RWPE1 (cell line): Measurements from ENCODE around the gene APOBEC2.
A peak's percentile ranks its signal among the peaks of the same experiment; 100 is the strongest.

Experiments
- CTCF ChIA-PET: fragments of 350-600 bp; sonication (Branson Sonifier 250); formaldehyde crosslinking; extraction: SDS; loops from one replicate; lab custom pipeline; 2021; lab: Yijun Ruan, JAX
- POLR2A ChIA-PET: fragments of 400-600 bp; formaldehyde crosslinking; extraction: SDS; loops from one replicate; lab custom pipeline; 2020; ENCODE audit warnings: antibody characterized with exemption; ENCODE audit not compliant: low non-redundant PET; lab: Yijun Ruan, JAX
- DNase-seq: peaks from one replicate; pipeline ENCODE4 v3.0.0; 2012; ENCODE audit warnings: low spot score
- H3K27ac ChIP-seq: fragments of 450-650 bp; 2 replicates; pipeline ENCODE4 v1.5.1; 2017
- CTCF ChIP-seq: fragments of 450-650 bp; conservative IDR thresholded peaks from 2 replicates; pipeline ENCODE4 v1.5.1; 2017; ENCODE audit warnings: low read depth, mild to moderate bottlenecking

Gene APOBEC2

GRCh38 chr6:41055149-41055548 is 2.1 kb downstream of the APOBEC2 start:
- CTCF ChIA-PET = interaction anchor here (0.6 to 0.7 kb wide), 2 partner anchors 202 to 1493 kb away, joined by 3 read pairs; no protein-coding TSS in a partner anchor
- TF ChIP-seq CTCF = no peak

GRCh38 chr6:41056768-41057490 is 3.9 kb downstream of the APOBEC2 start:
- POLR2A ChIA-PET = no interaction called here
- no peak for TF ChIP-seq CTCF
- DNase-seq = no peak
- CTCF ChIA-PET = interaction anchor here (0.6 kb wide), 1 partner anchor 521 kb away, joined by 3 read pairs; no protein-coding TSS in a partner anchor
- H3K27ac ChIP-seq = no peak overlapping the region

More at GRCh38 chr6:41055149-41055548, 2.1 kb downstream of the APOBEC2 start:
- POLR2A ChIA-PET = no interaction called here
- no peak overlapping the region for H3K27ac ChIP-seq
- DNase-seq = no peak

DNA sequence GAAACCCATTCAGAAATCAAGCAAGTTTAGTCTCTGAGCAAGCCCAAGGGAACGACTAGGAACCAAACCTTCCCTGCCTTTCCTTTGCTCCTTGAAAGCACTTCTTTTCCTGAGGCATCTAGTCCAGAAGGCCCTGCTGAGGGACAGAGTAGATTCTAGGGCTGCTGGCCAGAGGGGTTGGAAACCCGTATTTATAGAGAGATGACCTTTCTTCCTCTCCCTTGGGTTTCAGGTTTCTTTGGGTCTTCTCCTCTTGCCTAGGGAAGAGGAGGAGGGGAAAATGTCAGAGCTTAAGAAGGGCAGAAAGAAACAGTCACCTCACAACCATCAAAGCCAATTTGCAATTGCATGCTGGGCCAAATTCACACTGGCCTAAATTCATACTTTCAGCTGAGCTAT is 5.8 kb downstream of the APOBEC2 start:
- no peak overlapping the region for H3K27ac ChIP-seq
- POLR2A ChIA-PET = no interaction called here
- CTCF ChIA-PET = interaction anchor here (0.7 kb wide), 2 partner anchors 10 to 279 kb away, joined by 3 read pairs; no protein-coding TSS in a partner anchor
- no peak for DNase-seq
- TF ChIP-seq CTCF = no peak

GRCh38 chr6:41059556-41059955 is 6.6 kb downstream of the APOBEC2 start:
- CTCF ChIA-PET = no interaction called here
- no peak for TF ChIP-seq CTCF
- POLR2A ChIA-PET = no interaction called here
- peak; percentile 20 for DNase-seq
- H3K27ac ChIP-seq = no peak overlapping the region

DNA sequence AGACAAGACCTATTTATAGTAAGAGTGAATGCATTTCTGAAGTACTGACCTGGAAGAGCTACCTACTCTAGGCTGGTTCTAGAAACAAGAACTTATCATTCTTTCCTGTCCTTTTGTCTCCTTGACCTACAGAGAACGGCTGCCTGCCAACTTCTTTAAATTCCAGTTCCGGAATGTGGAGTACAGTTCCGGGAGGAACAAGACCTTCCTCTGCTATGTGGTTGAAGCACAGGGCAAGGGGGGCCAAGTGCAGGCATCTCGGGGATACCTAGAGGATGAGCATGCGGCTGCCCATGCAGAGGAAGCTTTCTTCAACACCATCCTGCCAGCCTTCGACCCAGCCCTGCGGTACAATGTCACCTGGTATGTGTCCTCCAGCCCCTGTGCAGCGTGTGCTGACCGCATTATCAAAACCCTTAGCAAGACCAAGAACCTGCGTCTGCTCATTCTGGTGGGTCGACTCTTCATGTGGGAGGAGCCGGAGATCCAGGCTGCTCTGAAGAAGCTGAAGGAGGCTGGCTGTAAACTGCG is 8.3 kb downstream of the APOBEC2 start:
- H3K27ac ChIP-seq = no peak overlapping the region
- ChIA-PET POLR2A (no interaction called here), CTCF (no interaction called here)
- TF ChIP-seq CTCF = no peak
- no peak for DNase-seq

- CTCF ChIA-PET = no interaction called here
- POLR2A ChIA-PET = no interaction called here
- DNase-seq = no peak
- H3K27ac ChIP-seq = no peak overlapping the region
- no peak for TF ChIP-seq CTCF
Measured at GRCh38 chr6:41062056-41062455, 9.1 kb downstream of the APOBEC2 start.
